ENCODE measurements around the gene ELFN1. TPM values are rescaled to one million over a fixed set of nuclear protein-coding genes. Genes with fewer than 3 reads are reported as not detected.
A peak's percentile ranks its signal among the peaks of the same experiment; 100 is the strongest.

The ELFN1 gene
- total RNA-seq, 3 donors from 2014 or later = 0.59 to 1.3 (median 0.96) TPM

- H3K4me1 ChIP-seq = no peaks in the 10 kb centered on the region
- H3K4me3 ChIP-seq = no peak overlapping the region
- no peak for DNase-seq (ENCODE audit: low spot score in 2 of 2)
- TF ChIP-seq CTCF (IDR thresholded peaks at IDR 0.05) (no peak), POLR2AphosphoS5 (IDR thresholded peaks at IDR 0.05) (no peak), POLR2A (IDR thresholded peaks at IDR 0.05) (no peak)
- H3K27ac ChIP-seq = no peak overlapping the region
- peaks cover 0 to 12% of the 10 kb centered on the region in 2 donors for H3K9me3 ChIP-seq
- H3K36me3 ChIP-seq = no peaks in the 10 kb centered on the region
- peaks cover 0 to 4% of the 10 kb centered on the region in 2 donors for H3K27me3 ChIP-seq
- intact Hi-C loops (cut with DNase I; ENCODE audit: low total_unique reads) = no loop called here
Observed at GRCh38 chr7:1700086-1700485, 30.0 kb downstream of the ELFN1 start.

- no peaks in the 10 kb centered on the region for H3K36me3 ChIP-seq
- TF ChIP-seq CTCF (IDR thresholded peaks at IDR 0.05) = no peak
- TF ChIP-seq POLR2A (IDR thresholded peaks at IDR 0.05) = no peak
- no peak overlapping the region for H3K4me3 ChIP-seq
- intact Hi-C loops (cut with DNase I; ENCODE audit: low total_unique reads) = no loop called here
- H3K4me1 ChIP-seq = no peaks in the 10 kb centered on the region
- H3K27me3 ChIP-seq = peaks cover 0 to 4% of the 10 kb centered on the region in 2 donors
- DNase-seq (ENCODE audit: low spot score in 2 of 2) = peak in 1 of 2 donors; percentile 34
- no peak overlapping the region for H3K27ac ChIP-seq
- peaks cover 0 to 12% of the 10 kb centered on the region in 2 donors for H3K9me3 ChIP-seq
Observed at GRCh38 chr7:1700536-1701333, 30.7 kb downstream of the ELFN1 start.

- TF ChIP-seq POLR2A (IDR thresholded peaks at IDR 0.05) (no peak), CTCF (IDR thresholded peaks at IDR 0.05) (no peak), POLR2AphosphoS5 (IDR thresholded peaks at IDR 0.05) (no peak)
- peaks cover 0 to 4% of the 10 kb centered on the region in 2 donors for H3K27me3 ChIP-seq
- H3K4me3 ChIP-seq = no peak overlapping the region
- H3K4me1 ChIP-seq = no peaks in the 10 kb centered on the region
- DNase-seq (ENCODE audit: low spot score in 2 of 2) = no peak
- intact Hi-C loops (cut with DNase I; ENCODE audit: low total_unique reads) = no loop called here
- H3K9me3 ChIP-seq = peaks cover 0 to 12% of the 10 kb centered on the region in 2 donors
- H3K27ac ChIP-seq = no peak overlapping the region
- H3K36me3 ChIP-seq = no peaks in the 10 kb centered on the region
Observed at GRCh38 chr7:1702652-1703051, 32.6 kb downstream of the ELFN1 start.

GRCh38 chr7:1703441-1703840 is 33.4 kb downstream of the ELFN1 start:
- no peak for DNase-seq (ENCODE audit: low spot score in 2 of 2)
- Histone ChIP-seq H3K4me3 (no peak overlapping the region), H3K27me3 (peaks cover 0 to 4% of the 10 kb centered on the region in 2 donors), H3K36me3 (no peaks in the 10 kb centered on the region), H3K4me1 (no peaks in the 10 kb centered on the region), H3K9me3 (peaks cover 0 to 12% of the 10 kb centered on the region in 2 donors), H3K27ac (no peak overlapping the region)
- intact Hi-C loops (cut with DNase I; ENCODE audit: low total_unique reads) = no loop called here
- TF ChIP-seq POLR2A (IDR thresholded peaks at IDR 0.05) (no peak), CTCF (IDR thresholded peaks at IDR 0.05) (no peak), POLR2AphosphoS5 (IDR thresholded peaks at IDR 0.05) (no peak)
